Adrenal gland (tissue), 12 donors: ENCODE results near the gene CD300LB. TPM values are rescaled to one million over a fixed set of nuclear protein-coding genes. Genes with fewer than 3 reads are reported as not detected.

Source experiments
- DNase-seq, 7 donors: peaks; one replicate each; pipeline ENCODE4 v3.0.0-alpha.2; 2019 to 2020
- H3K27ac ChIP-seq, 5 donors: fragments of 200-600 bp; sonication (generic) in 4 of 5; 1 replicate in 3 of 5; 2 replicates in 2 of 5; pipeline versions ENCODE4 v1.5.1 to v1.8.0; 2016 to 2020; ENCODE audit warnings: mild to moderate bottlenecking in 1 of 5
- H3K27me3 ChIP-seq: fragments of 200-600 bp; 2 replicates; pipeline ENCODE4 v1.8.0; 2021
- H3K36me3 ChIP-seq, 2 donors: fragments of 200-600 bp; replicated peaks in 1 of 2; 1 replicate in 1 of 2; 2 replicates in 1 of 2; pipeline versions ENCODE4 v1.5.1 to v1.8.0; 2018 to 2022
- H3K4me1 ChIP-seq, 2 donors: fragments of 200-600 bp; replicated peaks in 1 of 2; 1 replicate in 1 of 2; 2 replicates in 1 of 2; pipeline versions ENCODE4 v1.5.1 to v1.8.0; 2018 to 2021
- H3K4me3 ChIP-seq, 4 donors: fragments of 200-600 bp; sonication (generic) in 3 of 4; one replicate each; pipeline ENCODE4 v1.5.1; 2016 to 2018
- H3K9me3 ChIP-seq, 3 donors: fragments of 200-600 bp; sonication (generic) in 1 of 3; replicated peaks in 1 of 3; 1 replicate in 2 of 3; 2 replicates in 1 of 3; pipeline versions ENCODE4 v1.5.1 to v1.8.0; 2016 to 2021
- CTCF ChIP-seq, 6 experiments: fragments of 450-650 bp in 4 of 6; fragments of 200-600 bp in 2 of 6; sonication (generic) in 1 of 6; IDR thresholded peaks; 1 replicate in 5 of 6; 2 replicates in 1 of 6; pipeline versions ENCODE4 v1.5.1 to v1.8.0; 2016 to 2021; ENCODE audit warnings: antibody characterized with exemption in 6 of 6, mild to moderate bottlenecking in 2 of 6, moderate library complexity in 1 of 6
- POLR2A ChIP-seq, 2 donors: fragments of 450-650 bp; IDR thresholded peaks; one replicate each; pipeline ENCODE4 v1.6.1; 2017; ENCODE audit warnings: antibody characterized with exemption in 2 of 2, mild to moderate bottlenecking in 2 of 2, moderate library complexity in 1 of 2
- WGBS, 4 donors: extraction: QIAGEN DNeasy Blood & Tissue Kit in 2 of 4; methylation state at CpG; one replicate each; pipeline versions ENCODE4 v1.1.5 to v1.1.7; 2013 to 2017; 5-methylcytosine and 5-hydroxymethylcytosine counted together
- intact Hi-C, 2 donors: fragments of 100-400 bp; cut with DNase I; formaldehyde crosslinking; loops; one replicate each; pipeline versions ENCODE4 v1.14.1 to v1.15.0; 2022 to 2023
- polyA plus RNA-seq, 3 donors: library from polyadenylated mRNA; stranded (reverse); fragments of 200-250 nt in 2 of 3; fragments of 350-450 nt in 1 of 3; fragmentation: Illumina TruSeq in 1 of 3; extraction: RNeasy Lipid Tissue Mini Kit (QIAGEN cat#74804) in 1 of 3; gene quantifications; one replicate each; pipeline ENCODE4 v1.2.3, GENCODE V29; 2013 to 2014
- total RNA-seq, 9 donors: library from RNA; depleted of rRNA in 4 of 9; stranded (reverse); fragments of >200 nt in 4 of 9; fragments of 120-200 nt in 1 of 9; fragmentation: NEBNext Ultra II Directional in 1 of 9; extraction: Animal tissue kit (Norgen Biotek cat#: 25700) in 1 of 9; gene quantifications; one replicate each; pipeline versions ENCODE4 v1.1.0 to v1.2.4, GENCODE V29; 2013 to 2023
- donor health status: healthy with polysubstance abuse.
- donor health status: Bipolar disorder and iron deficiency.
- donor health status: DM: yes; HTN: yes; CAD: no.
- donor health status: DM: no; HTN: no; CAD: no.
- donor health status: DM: no; HTN: no; CAD: no.
- donor health status: DM: yes; HTN: yes; CAD: no.

CD300LB gene
- total and polyA plus RNA-seq, 12 donors, result 0.17 to 0.95 (median 0.28) TPM; not detected in 1

- no peaks in the 10 kb centered on the region for H3K27me3 ChIP-seq
- no peaks in the 10 kb centered on the region for H3K9me3 ChIP-seq
- H3K4me1 ChIP-seq, result no peaks in the 10 kb centered on the region
- no peaks in the 10 kb centered on the region for H3K36me3 ChIP-seq
- DNase-seq, result no peak
- intact Hi-C loops, result no loop called here
- no peak overlapping the region for H3K27ac ChIP-seq
- WGBS, 4 donors, result 82 to 92% (median 87%) methylated on average over 6 to 7 of the region's 7 CpGs
- TF ChIP-seq POLR2A (IDR thresholded peaks at IDR 0.05) (no peak), CTCF (IDR thresholded peaks at IDR 0.05) (no peak)
- H3K4me3 ChIP-seq, result no peak overlapping the region
These were observed 16.0 kb upstream of the CD300LB start for GRCh38 chr17:74547264-74547663.

DNA sequence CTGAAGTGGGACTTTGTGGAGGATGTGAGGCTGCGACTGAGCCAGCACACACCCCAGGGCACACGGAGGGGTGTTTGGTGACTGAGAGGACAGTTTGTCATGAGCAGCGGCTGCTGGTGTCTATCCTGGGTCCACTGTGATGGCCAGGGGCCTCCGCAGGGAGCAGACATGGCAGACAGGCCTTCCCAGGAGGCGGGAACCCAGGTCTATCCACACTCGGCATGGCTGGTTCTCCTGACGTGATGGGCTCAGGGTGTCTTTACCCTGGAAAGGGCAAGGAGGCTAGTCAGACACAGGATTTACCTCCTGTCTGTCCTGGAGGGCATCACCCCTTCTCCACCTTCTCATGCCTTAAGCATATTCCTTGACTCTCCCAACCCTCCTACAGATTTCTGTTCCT is 15.3 kb upstream of the CD300LB start:
- no peak overlapping the region for H3K4me3 ChIP-seq
- H3K9me3 ChIP-seq, result no peaks in the 10 kb centered on the region
- TF ChIP-seq POLR2A (IDR thresholded peaks at IDR 0.05), result no peak
- no peak for TF ChIP-seq CTCF (IDR thresholded peaks at IDR 0.05)
- no peaks in the 10 kb centered on the region for H3K4me1 ChIP-seq
- no peak for DNase-seq
- intact Hi-C loops, result no loop called here
- 63 to 86% (median 74%) methylated on average over 2 to 7 of the region's 7 CpGs for WGBS, 4 donors
- peak overlapping the region in 1 of 5 donors; percentile 72 for H3K27ac ChIP-seq
- no peaks in the 10 kb centered on the region for H3K36me3 ChIP-seq
- no peaks in the 10 kb centered on the region for H3K27me3 ChIP-seq

DNA sequence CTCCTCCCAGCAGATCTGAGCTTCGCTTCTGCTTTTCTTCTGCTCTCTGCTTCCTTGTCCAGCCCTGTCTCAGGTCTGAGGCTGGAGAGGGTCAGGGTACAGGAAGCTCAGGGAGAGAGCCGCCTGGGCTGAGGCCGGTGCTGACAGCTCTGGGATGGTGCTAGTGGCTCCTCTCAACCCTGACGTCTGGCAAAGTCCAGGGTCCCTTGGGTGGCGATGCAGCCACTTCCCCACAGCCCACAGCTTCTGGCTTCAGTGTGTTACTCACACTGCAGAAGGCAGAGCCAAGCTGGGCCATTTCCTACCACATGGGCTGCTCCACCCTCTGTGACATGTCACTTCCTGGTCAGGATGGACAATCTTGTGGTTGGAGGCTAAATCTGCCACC is 14.6 kb upstream of the CD300LB start, which contains the start of gene CD300C:
Gene CD300C (minus strand): TSS at position 273 of the 388 bp plus-strand sequence. CDS start 333 bp downstream, outside the sequence.
- peak within 1 kb of the TSS in 2 of 5 donors; percentile 8 to 72 for H3K27ac ChIP-seq
- peak in 3 of 7 donors; percentile 23 to 48 (median 34) for DNase-seq

More for the DNA sequence above, 14.6 kb upstream of the CD300LB start, which contains the start of gene CD300C:
- intact Hi-C loops, result no loop called here
- WGBS, 4 donors, result 60 to 71% (median 66%) methylated on average over 3 to 5 of the region's 5 CpGs
- Histone ChIP-seq H3K27me3 (no peaks in the 10 kb centered on the region), H3K4me1 (no peaks in the 10 kb centered on the region), H3K36me3 (no peaks in the 10 kb centered on the region), H3K9me3 (no peaks in the 10 kb centered on the region), H3K4me3 (peak within 1 kb of the TSS in 1 of 4 donors; percentile 7)
- TF ChIP-seq CTCF (IDR thresholded peaks at IDR 0.05) (no peak), POLR2A (IDR thresholded peaks at IDR 0.05) (no peak)
